ENCODE data around the gene ARIH2.

DNA sequence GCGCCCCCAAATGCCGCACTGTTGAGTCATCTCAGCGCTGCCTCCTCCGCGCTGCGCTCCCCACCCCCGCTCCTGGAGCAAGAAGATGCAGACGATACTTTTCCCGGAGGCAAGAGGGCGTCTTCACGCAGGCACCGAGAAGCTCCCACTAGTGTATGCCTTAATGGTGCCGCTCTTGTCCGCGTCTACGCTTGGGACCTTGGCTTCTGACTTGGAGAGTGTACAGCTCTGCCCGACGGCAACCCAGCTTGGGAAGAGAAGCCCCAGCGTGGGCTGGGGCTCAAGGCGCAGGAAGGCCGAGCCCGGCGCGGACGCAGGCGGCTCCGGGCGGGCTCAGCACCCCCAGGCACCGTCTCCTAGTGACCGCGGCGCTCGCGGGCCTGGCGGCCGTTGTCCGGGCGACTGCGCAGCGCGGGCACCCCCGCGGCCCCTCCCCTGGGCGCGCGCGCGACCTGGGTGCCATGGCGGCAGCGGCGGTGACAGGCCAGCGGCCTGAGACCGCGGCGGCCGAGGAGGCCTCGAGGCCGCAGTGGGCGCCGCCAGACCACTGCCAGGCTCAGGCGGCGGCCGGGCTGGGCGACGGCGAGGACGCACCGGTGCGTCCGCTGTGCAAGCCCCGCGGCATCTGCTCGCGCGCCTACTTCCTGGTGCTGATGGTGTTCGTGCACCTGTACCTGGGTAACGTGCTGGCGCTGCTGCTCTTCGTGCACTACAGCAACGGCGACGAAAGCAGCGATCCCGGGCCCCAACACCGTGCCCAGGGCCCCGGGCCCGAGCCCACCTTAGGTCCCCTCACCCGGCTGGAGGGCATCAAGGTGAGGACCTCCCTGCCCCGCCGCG lies 71.4 kb downstream of the ARIH2 start, which contains the start of gene P4HTM:
- no peak for TF ChIP-seq GATA2 (IDR thresholded peaks at IDR 0.05; ENCODE audit: low read depth, low read length)
- no peak for TF ChIP-seq GATA3 (IDR thresholded peaks at IDR 0.05; ENCODE audit: low read depth, low read length)
